GM21737 (cell line): Measurements from ENCODE around the gene UPK3B.
"Not testable (repeated sequence)": the region's sequence is repeated elsewhere in the genome, so short reads cannot be mapped to it uniquely, and the experiment has no call there.

ENCODE experiments used
- ATAC-seq: cut with Tn5 transposase; IDR thresholded peaks from one replicate; pipeline ENCODE4 v1.9.1; 2021; ENCODE audit warnings: mild to moderate bottlenecking, moderate library complexity; ENCODE audit not compliant: unreplicated experiment

UPK3B gene

GRCh38 chr7:76487969-76488368 is 22.4 kb upstream of the UPK3B start:
- ATAC-seq = not testable (repeated sequence)

GRCh38 chr7:76492139-76492538 is 18.2 kb upstream of the UPK3B start:
- not testable (repeated sequence) for ATAC-seq

GRCh38 chr7:76495717-76496116 is 14.6 kb upstream of the UPK3B start:
- not testable (repeated sequence) for ATAC-seq

GRCh38 chr7:76497918-76498582 is 12.3 kb upstream of the UPK3B start:
- ATAC-seq = not testable (repeated sequence)

GRCh38 chr7:76498583-76499200 is 11.7 kb upstream of the UPK3B start:
- not testable (repeated sequence) for ATAC-seq

- not testable (repeated sequence) for ATAC-seq
Observed at GRCh38 chr7:76499201-76499923, 11.0 kb upstream of the UPK3B start.

GRCh38 chr7:76499924-76500241 is 10.5 kb upstream of the UPK3B start:
- ATAC-seq = not testable (repeated sequence)

GRCh38 chr7:76502224-76502623 is 8.1 kb upstream of the UPK3B start:
- not testable (repeated sequence) for ATAC-seq

GRCh38 chr7:76502836-76503235 is 7.5 kb upstream of the UPK3B start:
- not testable (repeated sequence) for ATAC-seq

- ATAC-seq = not testable (repeated sequence)
Observed at GRCh38 chr7:76503244-76503643, 7.1 kb upstream of the UPK3B start.

GRCh38 chr7:76504351-76505167 is 5.8 kb upstream of the UPK3B start:
- not testable (repeated sequence) for ATAC-seq

GRCh38 chr7:76505168-76506080 is 4.9 kb upstream of the UPK3B start:
- ATAC-seq = no peak

GRCh38 chr7:76506081-76506440 is 4.3 kb upstream of the UPK3B start:
- no peak for ATAC-seq

- not testable (repeated sequence) for ATAC-seq
Observed at GRCh38 chr7:76506643-76507042, 3.7 kb upstream of the UPK3B start.

GRCh38 chr7:76507723-76508406 is 2.5 kb upstream of the UPK3B start:
- no peak for ATAC-seq

GRCh38 chr7:76511200-76511910 is 1.0 kb downstream of the UPK3B start:
- ATAC-seq = not testable (repeated sequence)

GRCh38 chr7:76511911-76512885 is 1.8 kb downstream of the UPK3B start:
- ATAC-seq = not testable (repeated sequence)
